ENCODE data around the gene GORAB. TPM values are rescaled to one million over a fixed set of nuclear protein-coding genes. Genes with fewer than 3 reads are reported as not detected.

Gene GORAB
- total RNA-seq, 1 donor from 2014 or later: 13.9 TPM

- Histone ChIP-seq H3K36me3 (no peaks in the 10 kb centered on the region), H3K27me3 (no peaks in the 10 kb centered on the region), H3K4me1 (no peaks in the 10 kb centered on the region), H3K9me3 (no peaks in the 10 kb centered on the region), H3K27ac (no peak overlapping the region), H3K4me3 (no peak overlapping the region)
- TF ChIP-seq, protein P1, sequence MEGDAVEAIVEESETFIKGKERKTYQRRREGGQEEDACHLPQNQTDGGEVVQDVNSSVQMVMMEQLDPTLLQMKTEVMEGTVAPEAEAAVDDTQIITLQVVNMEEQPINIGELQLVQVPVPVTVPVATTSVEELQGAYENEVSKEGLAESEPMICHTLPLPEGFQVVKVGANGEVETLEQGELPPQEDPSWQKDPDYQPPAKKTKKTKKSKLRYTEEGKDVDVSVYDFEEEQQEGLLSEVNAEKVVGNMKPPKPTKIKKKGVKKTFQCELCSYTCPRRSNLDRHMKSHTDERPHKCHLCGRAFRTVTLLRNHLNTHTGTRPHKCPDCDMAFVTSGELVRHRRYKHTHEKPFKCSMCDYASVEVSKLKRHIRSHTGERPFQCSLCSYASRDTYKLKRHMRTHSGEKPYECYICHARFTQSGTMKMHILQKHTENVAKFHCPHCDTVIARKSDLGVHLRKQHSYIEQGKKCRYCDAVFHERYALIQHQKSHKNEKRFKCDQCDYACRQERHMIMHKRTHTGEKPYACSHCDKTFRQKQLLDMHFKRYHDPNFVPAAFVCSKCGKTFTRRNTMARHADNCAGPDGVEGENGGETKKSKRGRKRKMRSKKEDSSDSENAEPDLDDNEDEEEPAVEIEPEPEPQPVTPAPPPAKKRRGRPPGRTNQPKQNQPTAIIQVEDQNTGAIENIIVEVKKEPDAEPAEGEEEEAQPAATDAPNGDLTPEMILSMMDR (IDR thresholded peaks at IDR 0.05): no peak
- DNase-seq: no peak
- ATAC-seq: no peak
- intact Hi-C loops (cut with DNase I): no loop called here
These were observed 13.7 kb upstream of the GORAB start for GRCh38 chr1:170518185-170518834.

- no peak for DNase-seq
- no peaks in the 10 kb centered on the region for H3K36me3 ChIP-seq
- no peak overlapping the region for H3K27ac ChIP-seq
- H3K4me1 ChIP-seq: no peaks in the 10 kb centered on the region
- H3K27me3 ChIP-seq: no peaks in the 10 kb centered on the region
- no peak overlapping the region for H3K4me3 ChIP-seq
- ATAC-seq: no peak
- TF ChIP-seq, protein P1 (IDR thresholded peaks at IDR 0.05): no peak
- intact Hi-C loops (cut with DNase I): no loop called here
- H3K9me3 ChIP-seq: no peaks in the 10 kb centered on the region
These were observed 13.0 kb upstream of the GORAB start for GRCh38 chr1:170518965-170519364.

DNA sequence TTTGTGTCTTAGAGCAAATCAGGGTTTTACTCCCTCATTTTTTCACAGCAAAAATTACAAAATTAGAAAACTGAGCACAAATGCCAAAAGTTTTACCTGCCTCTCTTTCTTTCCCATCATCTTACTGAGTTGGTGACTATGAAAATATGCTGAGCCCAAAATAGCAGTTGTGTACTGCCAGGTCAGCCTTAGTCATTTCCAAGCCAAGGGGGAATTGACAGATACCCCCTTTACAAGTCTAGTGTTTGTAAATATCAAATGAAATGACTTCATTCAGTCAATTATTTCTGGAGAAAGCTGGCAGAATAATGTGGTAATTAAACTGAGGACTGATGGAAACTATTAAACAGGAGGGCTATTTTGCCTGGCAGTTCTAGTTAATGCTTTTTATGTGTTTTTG lies 11.4 kb upstream of the GORAB start:
- no peaks in the 10 kb centered on the region for H3K9me3 ChIP-seq
- DNase-seq: no peak
- H3K27ac ChIP-seq: no peak overlapping the region
- no peak for ATAC-seq
- H3K36me3 ChIP-seq: no peaks in the 10 kb centered on the region
- TF ChIP-seq, protein P1 (IDR thresholded peaks at IDR 0.05): no peak
- no peaks in the 10 kb centered on the region for H3K4me1 ChIP-seq
- H3K4me3 ChIP-seq: no peak overlapping the region
- H3K27me3 ChIP-seq: no peaks in the 10 kb centered on the region
- intact Hi-C loops (cut with DNase I): no loop called here

GRCh38 chr1:170521818-170522217 lies 10.1 kb upstream of the GORAB start:
- no peak for ATAC-seq
- intact Hi-C loops (cut with DNase I): no loop called here
- H3K9me3 ChIP-seq: no peaks in the 10 kb centered on the region
- no peaks in the 10 kb centered on the region for H3K4me1 ChIP-seq
- H3K27ac ChIP-seq: no peak overlapping the region
- H3K4me3 ChIP-seq: no peak overlapping the region
- DNase-seq: no peak
- TF ChIP-seq, protein P1 (IDR thresholded peaks at IDR 0.05): no peak
- no peaks in the 10 kb centered on the region for H3K27me3 ChIP-seq
- no peaks in the 10 kb centered on the region for H3K36me3 ChIP-seq

GRCh38 chr1:170530972-170531757 lies 801 bp upstream of the GORAB start:
- intact Hi-C loops (cut with DNase I): no loop called here
- no peak for ATAC-seq
- TF ChIP-seq, protein P1 (IDR thresholded peaks at IDR 0.05): no peak

More at GRCh38 chr1:170530972-170531757, 801 bp upstream of the GORAB start:
- H3K4me3 ChIP-seq: peak overlapping the region; percentile 69
- peaks cover 7% of the 10 kb centered on the region for H3K4me1 ChIP-seq
- H3K27ac ChIP-seq: peak overlapping the region; percentile 96
- peak; percentile 59 for DNase-seq
- H3K9me3 ChIP-seq: no peaks in the 10 kb centered on the region
- no peaks in the 10 kb centered on the region for H3K36me3 ChIP-seq
- no peaks in the 10 kb centered on the region for H3K27me3 ChIP-seq
